B cell (primary cell): ENCODE data around the gene FAM107A.

ENCODE experiments used
- CTCF ChIP-seq: fragments of 200-600 bp; IDR thresholded peaks from one replicate; pipeline ENCODE4 v1.8.0; 2022; ENCODE audit warnings: antibody characterized with exemption, mild to moderate bottlenecking
- EZH2 ChIP-seq: IDR thresholded peaks from 2 replicates; pipeline ENCODE4 v1.6.1; 2012; ENCODE audit warnings: borderline replicate concordance, low read depth, mild to moderate bottlenecking, moderate library complexity, low read length; ENCODE audit not compliant: insufficient read depth, poor library complexity, severe bottlenecking

DNA sequence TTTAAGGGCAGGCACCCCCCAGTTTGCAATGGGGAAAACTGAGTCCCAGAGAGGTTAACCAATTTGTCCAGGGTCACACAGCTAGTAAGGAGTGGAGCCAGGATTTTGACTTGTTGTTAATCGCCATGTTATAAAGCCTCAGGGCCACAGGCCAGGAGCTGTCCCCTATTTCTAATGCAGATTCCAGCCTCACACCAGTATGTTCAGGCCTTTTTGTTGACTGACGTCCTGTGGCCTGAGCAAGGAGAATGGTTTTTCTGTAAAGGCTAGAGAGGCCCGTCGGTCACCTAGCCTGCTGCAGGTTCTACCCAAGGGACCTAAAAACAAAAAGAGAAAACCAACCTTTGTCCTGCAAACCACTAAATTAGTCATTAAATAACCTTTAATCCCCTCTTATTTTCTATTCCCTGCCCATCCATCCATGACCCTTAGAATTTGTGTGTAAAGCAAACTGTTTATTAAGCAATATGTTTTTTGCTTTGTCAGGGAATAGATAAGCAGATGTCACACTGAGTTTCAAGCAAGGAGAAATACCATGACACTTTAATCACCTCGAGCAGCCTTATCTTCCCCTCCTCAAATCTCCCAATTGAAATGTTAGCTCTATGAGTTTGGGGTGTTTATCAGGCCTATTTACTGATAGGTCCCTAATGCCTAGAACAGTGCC, 54.3 kb downstream of the FAM107A start:
- no peak for TF ChIP-seq CTCF
- no peak for TF ChIP-seq EZH2
